ENCODE results near the gene FOXF1.

FOXF1 gene

DNA sequence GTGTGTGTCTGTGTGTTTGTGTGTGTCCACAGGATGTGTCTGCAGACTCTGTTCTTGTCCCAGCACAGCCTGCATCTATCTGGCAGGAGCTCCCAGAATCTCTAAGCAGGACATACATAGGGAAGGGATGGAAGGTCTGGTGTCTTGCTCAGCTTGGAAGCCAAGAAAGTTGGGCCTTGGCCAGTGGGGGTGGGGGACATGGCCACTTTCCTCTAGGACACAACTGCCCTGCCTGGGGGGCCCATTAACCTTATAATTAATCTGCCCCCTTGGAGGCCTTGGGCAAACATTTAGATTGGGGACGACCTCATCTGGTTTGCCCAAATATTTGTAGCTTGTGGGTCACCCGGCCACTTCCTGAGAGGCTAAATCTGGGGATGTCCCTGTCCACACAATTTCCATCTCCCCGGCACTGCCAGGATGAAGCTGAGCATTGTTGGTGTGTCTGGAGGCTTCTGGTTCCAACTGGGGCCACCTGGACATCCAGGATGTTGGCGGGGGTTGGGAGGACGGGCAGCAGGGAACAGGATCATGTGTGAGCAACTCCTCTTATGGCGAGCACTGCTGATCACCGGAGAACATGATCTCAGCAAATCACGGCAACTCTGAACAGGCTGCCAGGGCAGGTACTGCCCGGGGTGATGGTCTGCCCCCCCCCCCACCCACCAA lies 17.2 kb upstream of the FOXF1 start:
- no peak for DNase-seq (ENCODE audit: low read depth in 2 of 2)

DNA sequence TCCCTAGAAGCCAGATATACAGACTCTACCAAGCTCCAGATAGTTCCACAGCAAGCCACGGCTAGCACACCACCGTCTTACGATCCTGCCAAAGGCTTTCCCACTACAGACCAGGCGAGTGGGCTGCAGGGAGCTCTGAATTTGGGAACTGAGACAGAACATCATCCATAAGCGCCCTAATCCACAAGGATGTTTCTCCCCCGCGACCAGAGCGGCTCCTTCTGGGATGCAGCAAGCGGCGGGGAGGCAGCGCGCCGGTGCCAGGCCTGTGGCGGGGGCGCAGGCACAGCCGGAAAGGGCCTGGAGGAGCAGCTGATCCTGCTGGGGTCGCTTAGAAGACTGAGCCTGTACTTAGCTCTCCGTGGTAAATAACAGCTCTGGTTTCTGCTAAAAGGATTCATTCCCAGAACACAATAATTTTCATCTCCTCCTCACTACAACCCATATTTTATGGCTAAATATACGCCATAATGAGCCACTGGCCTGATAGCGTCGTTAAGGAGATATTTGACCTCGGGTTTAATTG lies 16.2 kb upstream of the FOXF1 start:
- no peak for DNase-seq (ENCODE audit: low read depth in 2 of 2)

DNA sequence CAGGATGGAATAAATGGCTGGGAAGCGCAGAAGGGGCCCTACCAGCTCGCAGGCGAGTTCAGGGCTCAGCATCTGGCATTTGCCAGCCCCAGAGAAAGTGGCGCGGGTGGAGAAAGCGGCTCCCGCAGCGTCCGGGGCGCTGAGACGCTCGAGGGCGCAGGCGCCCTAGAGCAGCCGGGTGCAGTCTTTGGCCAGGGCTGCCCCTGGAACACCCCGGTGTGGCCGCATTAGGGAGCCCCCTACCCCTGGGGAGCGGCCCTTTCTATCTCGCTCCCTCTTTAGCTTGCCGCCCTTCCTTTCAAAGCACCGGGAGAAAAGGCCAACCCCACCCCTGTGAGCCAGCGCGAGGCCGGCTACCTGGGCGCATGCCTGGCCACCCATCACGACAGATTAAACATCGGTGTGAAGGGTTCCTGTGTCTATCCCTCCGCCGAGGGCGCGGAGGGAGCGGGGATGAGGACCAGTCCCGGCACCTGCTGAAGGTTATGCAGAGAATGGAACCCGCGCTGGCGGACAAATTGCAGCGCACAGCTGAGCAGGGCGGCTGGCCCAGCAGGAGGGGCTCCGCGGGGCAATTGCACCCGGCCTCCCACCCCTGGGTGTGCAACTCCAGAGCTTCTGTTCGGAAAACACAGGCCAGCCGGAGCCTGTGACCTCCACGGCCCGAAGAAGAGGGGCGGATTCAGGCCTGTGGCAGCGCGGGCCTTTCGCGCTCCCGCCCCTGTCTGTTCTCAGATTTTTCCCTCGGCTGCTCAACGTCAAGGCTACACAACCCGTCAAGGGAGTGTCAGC lies 15.6 kb upstream of the FOXF1 start:
- DNase-seq (ENCODE audit: low read depth in 2 of 2) = no peak

DNA sequence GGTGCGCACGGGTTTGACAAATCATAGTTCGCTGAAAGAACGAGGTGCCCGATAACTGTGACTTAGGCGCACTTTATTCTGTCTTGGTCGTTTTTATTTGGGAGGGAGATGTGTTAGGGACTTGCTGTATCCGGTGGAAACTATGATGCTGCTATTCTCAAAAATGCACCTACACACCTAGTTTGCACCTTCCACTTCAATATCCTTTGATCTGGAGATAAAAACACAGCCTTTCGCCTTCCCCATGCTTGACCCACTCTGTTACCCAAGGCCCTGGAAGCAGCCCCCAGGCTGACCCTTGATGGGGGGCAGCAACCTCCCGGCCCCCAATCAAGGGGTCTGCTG lies 15.0 kb upstream of the FOXF1 start:
- no peak for DNase-seq (ENCODE audit: low read depth in 2 of 2)

DNA sequence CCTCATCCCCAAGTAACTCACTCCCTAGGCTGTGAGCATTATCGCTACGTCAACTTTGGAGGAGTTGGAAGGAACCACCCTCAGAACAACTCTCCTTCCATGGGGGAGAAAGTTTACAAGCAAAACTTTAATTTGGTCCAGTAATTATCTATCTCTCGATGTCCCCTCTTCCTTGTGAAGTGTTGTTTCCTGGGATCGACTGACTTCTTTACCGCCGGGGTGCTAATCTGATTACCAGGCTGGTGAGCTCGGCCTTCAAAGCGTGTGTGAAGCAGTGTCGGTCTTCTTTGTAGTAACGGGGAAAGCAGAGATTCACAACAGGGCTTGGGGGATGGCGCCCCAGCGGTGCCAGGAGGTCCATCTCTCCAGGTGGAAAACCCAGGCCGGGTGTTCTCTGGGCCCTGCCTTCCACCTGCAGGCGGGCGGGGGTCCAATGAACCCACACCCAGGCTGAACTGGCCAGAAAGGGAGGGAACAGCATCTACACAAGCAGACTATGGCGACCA lies 14.5 kb upstream of the FOXF1 start:
- DNase-seq (ENCODE audit: low read depth in 2 of 2) = no peak

DNA sequence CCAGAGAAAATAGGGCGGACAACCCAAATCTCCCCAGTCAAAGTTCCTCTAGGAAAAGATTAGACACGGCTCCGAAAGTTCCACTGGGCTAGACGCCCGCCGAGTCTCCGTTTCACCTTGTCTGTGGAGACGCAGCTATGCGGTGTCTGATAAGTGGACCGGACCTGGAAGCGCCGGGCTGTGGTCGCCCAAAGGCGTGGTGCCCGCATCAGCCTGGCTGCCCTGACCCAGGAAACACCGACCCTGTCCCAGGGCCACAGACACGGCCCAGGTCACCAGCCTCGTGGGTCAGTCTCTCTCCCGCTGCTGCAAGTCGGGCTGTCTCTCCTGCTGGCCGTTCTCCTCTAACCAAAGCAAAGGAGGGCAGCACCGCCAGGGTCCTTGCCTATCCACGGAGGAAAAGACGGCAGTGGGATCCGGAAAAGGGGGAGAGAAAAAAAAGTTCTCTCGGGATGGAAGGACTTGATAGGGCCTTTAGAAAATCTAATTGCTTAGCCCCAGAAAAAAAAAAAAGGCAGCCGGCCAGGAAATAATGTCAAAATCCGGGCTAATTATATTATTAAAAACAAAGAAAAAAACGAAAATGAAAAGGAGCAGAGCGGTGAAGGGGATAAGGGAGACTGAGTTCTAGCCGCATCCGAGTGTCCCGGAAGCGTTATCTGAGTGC lies 13.9 kb upstream of the FOXF1 start:
- DNase-seq (ENCODE audit: low read depth in 2 of 2) = no peak

DNA sequence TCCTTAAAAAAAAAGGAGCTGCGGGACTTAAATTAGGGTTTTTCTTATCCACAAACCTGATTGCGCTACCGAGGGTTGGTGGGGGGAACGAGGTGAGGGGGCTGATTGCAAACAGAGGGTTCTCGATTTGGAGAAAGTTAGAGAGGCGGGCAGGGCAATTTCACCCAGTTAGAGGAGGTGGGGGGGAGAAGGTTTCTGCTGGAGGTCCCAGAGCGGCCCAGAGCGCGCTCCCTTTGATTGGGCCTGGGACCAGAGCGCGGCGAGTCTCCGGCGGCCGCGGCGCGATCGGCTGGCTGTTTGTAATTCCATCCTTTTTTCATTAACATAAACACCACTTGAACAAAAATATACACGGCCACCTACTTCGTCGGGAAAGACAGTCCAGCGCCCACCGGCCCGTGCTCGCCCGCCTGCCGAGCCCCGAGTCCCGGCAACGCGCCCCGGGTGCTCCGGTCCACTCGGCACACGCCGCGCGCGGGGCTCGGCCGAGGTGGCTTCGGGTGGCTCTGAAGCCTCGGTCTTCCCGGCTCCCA lies 13.3 kb upstream of the FOXF1 start:
- DNase-seq (ENCODE audit: low read depth in 2 of 2) = no peak

DNA sequence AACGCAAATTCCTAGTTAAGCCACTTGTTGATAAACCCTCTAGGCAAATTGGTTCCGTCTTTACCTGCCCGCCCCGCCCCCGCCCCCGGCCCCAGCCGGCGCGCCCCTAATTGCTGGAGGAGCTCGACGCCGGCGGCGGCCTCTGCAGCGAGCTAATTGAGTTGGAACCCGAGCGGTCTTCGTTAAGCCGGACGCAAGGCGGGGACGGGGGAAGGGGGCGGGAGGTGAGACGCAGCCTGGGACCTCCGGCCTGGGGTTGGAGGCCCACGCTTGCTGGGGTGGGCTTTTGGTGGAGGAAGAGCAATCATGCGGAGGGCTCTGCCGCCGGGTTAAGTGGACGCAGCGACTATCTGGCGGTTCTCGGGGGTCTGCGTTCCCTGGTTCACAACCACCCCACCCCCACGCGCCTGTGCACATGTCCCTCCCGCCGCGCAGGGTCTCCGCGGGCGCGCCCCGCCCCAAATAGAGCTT lies 12.7 kb upstream of the FOXF1 start:
- DNase-seq (ENCODE audit: low read depth in 2 of 2) = no peak

DNA sequence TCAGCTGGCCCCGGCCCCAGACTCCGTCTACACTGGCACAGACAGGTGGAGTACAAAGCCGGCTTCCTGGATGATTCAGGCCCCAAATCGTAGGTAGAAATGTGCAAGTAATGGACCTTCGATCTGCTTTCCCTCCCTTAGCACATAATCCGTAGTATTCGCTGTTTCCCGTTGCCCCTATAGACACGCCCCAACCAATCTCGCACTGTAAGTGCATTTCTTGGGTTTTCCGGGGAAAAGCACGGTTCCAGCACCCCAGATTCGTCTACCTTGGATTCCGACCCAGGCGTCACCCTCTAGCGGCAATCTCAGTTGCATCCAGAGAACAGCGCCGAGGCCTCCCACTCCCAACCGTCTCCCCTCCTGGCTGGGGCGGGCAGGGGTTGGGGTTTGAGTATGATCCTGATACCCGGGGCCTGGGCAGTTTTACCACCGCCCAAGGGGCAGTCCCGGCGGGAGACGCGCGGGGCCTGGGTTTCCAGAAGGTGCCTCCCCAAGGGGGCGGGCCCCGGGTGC lies 12.1 kb upstream of the FOXF1 start:
- DNase-seq (ENCODE audit: low read depth in 2 of 2) = no peak

DNA sequence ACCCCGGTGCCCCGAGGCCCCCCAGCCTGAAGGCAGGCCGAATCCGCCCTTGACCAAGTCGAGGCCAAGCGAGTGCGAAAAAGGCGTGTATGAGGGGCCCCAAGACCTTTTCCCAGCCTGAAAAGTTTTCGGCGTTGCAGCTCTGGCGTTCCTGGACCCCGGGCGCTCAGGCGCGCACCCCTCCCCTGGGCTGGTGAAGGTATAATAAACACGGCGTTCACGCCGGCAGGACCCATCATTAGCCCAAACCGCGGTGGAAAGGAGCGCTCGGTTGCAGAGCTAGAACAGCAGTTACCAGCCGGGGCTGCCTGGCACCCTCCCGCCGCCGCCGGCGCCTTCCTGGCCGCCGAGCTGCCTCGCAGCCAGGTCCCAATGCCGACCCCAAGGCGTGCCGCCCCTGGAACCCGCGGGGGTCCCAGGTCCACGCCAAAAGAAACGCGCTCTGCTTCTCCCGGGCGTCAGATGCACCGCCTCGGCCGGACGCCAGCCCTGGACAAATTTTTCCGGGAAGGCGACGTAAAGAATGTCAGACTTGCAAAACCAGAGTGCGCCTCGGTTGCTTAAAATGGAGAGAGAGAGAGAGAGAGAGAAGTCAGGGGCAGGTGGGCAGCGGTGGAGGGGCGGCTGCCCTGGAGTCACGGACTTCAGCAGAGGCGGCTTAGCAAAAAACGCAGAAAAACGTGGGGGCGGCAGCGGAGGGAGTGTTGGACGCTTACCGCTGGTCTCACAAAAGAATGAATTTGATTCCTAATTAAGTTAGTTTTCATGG lies 11.5 kb upstream of the FOXF1 start:
- DNase-seq (ENCODE audit: low read depth in 2 of 2) = no peak

DNA sequence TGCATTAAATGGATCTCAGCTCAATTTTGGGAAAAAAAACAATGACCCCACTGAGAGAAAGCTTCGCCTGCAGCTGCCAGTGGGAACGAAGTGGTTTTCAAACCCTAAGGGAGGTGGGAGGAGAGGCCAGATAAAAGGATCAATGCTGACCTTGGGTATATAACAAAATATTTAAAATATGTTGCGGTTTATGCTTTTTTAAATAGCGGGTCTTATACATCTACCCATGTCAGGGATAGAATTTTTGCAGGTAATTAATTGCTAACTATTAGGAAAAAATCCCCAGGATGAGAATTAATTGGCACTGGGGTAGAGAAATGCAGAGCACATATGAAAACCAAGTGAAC lies 10.9 kb upstream of the FOXF1 start:
- no peak for DNase-seq (ENCODE audit: low read depth in 2 of 2)

DNA sequence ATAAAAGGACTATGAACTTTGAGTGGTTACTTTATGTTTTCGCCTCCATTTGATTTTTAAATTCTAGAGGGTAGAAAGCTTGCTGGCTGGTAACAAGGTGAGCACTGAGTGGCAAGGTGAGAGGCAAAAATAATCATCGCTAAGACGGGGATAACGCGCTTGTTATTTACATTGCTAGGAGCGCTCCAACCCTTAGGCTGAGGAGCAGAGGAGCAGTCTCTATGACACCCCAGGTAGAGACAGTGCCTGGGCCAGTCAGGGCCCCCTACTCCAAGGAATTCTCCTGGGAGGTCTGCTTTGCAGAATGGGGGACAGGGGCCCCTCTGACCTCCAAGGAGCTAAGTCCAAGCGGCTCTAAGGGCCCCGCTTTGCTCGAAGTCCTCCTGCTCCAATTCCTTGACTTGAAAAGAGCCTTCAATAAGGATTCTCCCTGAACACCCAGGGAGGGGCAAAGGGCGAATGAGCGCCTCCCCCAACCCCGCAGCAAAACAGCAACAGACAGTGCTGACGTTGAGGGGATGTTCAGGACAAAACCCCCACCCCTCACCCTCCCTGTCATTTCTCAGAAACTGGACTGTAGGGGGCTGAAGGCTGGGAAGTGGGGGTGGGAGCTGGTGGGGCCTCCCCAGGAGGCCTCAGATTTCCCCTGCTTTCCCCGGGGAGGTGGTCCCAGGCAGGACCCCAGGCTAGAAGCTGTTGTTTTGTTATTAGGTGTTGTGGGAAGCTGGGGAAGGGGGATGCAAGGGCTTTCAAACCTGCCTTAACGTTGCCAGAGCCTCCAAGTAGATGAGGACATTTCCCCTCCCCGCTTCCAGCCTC lies 10.2 kb upstream of the FOXF1 start:
- no peak for DNase-seq (ENCODE audit: low read depth in 2 of 2)

DNA sequence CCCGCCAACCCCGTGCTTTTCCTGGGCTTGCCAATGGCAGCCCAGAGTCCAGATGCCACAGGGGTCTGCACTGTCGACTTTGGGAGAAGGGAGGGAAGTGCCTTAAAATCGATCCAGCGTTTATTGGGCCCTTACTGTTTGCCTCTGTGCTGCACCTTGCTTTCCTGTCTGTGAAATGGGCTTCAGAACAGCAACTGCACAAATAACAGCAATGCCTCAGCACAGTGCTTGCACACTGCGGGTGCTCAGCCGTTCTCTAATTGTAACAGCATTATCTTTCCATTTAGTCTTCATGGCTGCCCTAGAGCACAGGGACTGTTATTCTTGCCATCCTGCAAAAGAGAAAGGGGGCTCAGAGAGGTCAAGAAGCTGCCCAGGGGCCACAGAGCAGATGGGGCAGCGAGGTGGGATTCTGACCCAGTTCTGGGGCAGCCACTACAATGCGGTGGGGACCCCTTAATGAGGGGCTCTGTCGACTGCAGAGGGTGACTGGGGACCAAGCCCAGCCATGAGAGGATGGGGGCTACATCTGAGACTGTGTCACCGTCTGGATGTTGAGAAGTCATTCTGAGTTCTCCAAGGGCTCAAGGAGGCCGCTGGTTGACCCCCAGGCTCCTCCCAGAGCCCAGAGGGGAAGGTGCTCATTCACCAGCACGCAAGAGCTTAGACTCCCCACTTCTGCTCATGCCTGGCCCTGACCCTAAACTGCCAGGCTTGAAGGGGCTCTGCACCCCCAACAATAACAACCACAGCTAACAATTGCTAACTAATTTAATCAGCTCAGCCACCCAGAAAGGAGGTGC lies 9.4 kb upstream of the FOXF1 start:
- no peak for DNase-seq (ENCODE audit: low read depth in 2 of 2)

DNA sequence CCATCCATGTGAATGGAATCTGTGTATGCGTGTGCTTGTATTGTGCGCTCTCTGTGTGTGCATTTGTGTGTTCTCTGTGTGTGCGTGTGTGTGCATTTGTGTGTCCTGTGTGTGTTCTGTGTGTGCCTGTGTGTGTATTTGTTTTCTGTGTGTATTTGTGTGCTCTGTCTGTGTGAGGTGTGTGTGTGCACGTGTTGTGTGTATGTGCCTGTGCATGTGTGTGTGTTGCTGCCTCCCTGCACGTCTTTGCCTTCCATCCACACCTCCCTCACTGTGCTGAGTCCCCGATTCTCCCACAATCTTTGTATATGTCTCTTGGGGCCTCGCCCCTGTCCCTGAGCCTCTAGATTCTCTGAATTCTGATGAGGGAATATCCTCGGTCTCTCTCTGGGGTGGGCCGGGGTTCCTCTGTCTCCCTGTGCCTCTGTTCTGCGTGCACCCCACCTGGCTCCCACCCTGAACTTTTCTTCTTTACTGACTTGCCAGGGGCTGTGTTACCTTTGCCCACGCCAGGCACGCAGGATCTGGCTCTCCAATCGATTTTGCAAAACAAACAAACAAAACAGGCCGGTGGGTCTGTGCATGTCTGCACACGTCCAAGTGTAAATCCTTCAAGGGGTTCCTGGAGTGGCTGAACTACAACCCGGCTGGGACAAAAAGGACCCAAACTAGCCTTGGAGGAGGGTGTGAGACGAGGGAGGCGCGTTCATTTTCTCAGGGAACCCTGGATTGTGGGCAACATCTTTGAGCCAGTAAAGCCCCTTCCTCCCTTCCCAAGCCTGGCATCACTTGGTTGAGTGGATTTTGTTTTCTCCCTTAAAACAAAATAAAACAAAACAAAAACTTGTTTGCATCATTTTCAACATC lies 8.1 kb upstream of the FOXF1 start:
- DNase-seq (ENCODE audit: low read depth in 2 of 2) = no peak

DNA sequence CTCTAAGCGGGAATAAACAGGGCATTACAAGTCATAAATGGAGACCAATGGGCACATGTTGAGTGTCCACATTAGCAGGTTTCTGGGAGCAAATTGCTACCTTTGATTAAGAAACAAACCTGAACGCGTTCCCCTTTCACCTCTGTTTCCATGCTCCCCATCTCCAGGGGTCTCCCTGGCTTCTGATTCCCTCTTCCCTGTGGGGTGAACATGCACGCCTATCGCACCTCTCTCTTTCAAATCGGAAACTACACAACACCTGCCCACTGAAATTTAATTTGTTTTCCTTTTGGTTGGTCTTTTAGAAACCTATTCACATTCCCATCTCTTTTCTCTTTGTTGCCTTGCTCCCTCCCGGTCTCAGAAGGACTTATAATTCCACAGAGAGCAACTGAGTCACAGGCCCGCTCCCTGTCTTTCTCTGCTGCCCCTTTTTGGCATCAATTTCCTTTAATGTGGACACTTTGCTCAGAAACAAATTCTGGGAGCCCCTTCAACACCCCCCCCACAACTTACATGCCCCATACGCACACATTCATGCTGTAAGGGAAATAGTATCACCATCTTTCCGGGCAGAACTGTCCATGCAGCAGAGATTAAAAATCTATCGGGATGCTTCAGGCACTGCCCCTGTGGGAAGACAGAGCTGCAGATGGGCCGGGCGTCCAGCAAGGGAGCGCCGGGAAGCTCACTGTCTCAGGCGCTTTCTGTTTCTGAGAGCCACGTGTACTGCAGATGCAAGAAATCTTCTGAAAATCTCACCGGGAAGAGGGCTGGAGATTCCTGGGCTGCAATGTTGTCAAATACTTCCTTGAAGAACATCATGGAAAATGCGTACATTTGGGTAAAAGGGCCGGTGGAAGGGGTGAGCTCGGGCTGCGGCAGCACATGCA lies 7.2 kb upstream of the FOXF1 start:
- DNase-seq (ENCODE audit: low read depth in 2 of 2) = no peak

DNA sequence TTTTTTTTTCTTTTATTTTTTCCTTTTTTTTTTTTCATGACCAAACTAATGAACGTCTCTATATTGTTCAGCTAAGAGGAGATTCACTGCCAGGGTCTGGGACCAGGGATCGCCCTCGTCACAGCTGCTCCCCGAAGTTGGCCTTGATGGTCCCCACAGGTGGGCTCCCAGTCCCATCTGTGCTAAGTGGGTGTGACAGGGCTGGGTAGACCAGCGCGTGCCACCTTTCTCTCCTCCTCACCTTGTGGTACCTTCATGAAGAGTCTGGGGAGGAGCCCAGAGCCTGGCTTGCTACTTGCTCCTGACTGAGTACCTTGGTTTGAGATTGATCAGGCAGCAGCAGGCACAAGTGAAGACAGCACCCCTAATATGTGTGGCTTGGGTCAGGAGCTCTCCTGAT lies 6.5 kb upstream of the FOXF1 start:
- DNase-seq (ENCODE audit: low read depth in 2 of 2) = no peak

DNA sequence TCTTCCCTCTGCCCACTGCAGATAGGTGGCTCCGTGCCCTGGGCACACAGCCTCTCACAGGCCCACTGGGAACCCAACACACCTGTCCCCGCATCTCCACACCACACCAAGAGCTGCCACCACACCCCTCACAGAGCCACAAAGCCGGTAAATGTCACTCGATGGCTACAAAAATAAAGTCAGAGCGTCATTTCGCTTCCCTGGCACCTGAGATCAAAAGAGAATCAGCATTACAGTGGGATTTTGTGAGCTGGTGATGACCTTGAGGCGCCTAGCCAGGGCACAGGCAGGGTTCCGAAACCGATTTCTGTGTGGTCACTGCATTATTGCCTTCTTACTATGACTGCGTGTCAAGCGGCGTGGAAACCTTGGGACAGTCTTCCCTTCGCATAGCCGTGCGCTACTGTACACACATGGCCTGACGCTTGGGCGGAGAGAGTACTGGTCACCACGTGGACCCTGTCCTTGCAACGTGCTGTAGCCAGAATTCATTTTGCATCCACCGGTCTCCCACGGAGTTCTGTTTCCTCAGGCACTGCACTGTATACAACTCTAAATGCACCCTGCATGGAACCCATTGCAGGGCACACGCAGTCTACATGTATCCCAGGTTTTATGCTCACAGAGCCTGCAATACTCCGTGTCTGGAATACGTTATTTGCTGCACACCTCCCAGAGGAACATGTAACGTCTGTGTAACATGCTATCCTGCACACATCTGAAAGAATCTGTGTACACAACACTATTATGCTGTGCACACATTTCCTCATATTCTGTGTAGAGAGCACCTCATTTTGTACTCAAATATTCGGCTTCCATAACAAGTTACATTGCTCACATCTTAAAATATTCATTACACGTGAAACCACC lies 5.8 kb upstream of the FOXF1 start:
- DNase-seq (ENCODE audit: low read depth in 2 of 2) = no peak
